Breast epithelium (tissue), 3 donors: ENCODE results near the gene CIAPIN1.

Experiments
- CTCF ChIP-seq, 3 donors: fragments of 450-650 bp; IDR thresholded peaks; one replicate each; pipeline ENCODE4 v1.5.1; 2016 to 2017; ENCODE audit warnings: antibody characterized with exemption in 3 of 3, mild to moderate bottlenecking in 3 of 3, moderate library complexity in 3 of 3
- POLR2A ChIP-seq: fragments of 450-650 bp; IDR thresholded peaks from one replicate; pipeline ENCODE4 v1.6.1; 2016; ENCODE audit warnings: antibody characterized with exemption, mild to moderate bottlenecking, moderate library complexity
- POLR2AphosphoS5 ChIP-seq, 3 donors: sonication (generic); formaldehyde crosslinking; IDR thresholded peaks; one replicate each; pipeline ENCODE4 v1.6.1; 2017; ENCODE audit warnings: antibody characterized with exemption in 3 of 3

- no peak for TF ChIP-seq CTCF (IDR thresholded peaks at IDR 0.05)
- no peak for TF ChIP-seq POLR2A
- peak in 2 of 3 donors; percentile 10 to 23 for TF ChIP-seq POLR2AphosphoS5 (IDR thresholded peaks at IDR 0.05)
These were observed 65.2 kb downstream of the CIAPIN1 start for GRCh38 chr16:57381791-57382534.
